NCI-H2227 (cell line): Measurements from ENCODE around the gene CHD9.
A peak's percentile ranks its signal among the peaks of the same experiment; 100 is the strongest.

ENCODE experiments used
- DNase-seq: peaks from one replicate; lab custom pipeline; 2025; ENCODE audit not compliant: unreplicated experiment; lab: John Stamatoyannopoulos, UW

The CHD9 gene

DNA sequence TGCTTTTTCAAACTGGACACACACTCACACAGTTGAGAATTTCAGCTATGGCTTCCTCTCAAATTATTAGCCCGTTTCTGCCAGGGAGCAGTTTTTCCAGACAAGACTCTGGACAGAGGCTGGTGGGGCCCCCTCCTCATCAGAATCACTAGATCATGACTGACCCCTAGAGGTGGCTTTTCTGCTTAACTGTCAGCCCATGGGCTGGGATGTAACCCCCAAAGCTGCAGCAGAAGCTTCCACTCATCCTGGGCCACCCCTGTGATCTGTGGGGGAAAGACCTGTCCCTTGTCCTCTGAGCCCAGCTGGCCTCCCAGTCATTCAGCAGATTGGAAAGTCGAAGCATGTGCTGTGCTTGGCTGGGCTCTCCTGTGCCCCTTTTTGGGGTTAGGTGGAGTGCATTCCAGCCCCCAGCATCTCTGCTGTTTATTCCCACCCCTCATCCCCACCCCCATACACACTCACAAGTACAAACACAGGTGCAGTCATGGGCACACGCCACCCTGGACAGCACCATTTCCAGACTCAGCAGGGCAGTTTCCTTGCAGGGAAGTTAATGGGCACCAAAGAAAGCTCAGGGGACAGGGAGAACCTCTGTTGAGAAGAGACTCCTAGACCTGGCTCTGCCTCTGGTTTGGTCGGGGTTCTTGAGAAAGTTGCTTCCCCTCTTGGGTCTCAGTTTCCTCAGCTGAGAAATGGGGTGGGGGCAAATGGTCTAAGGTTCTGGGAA lies 301.9 kb downstream of the CHD9 start:
- no peak for DNase-seq

- DNase-seq: no peak
Observed at GRCh38 chr16:53357208-53357586, 302.4 kb downstream of the CHD9 start.

DNA sequence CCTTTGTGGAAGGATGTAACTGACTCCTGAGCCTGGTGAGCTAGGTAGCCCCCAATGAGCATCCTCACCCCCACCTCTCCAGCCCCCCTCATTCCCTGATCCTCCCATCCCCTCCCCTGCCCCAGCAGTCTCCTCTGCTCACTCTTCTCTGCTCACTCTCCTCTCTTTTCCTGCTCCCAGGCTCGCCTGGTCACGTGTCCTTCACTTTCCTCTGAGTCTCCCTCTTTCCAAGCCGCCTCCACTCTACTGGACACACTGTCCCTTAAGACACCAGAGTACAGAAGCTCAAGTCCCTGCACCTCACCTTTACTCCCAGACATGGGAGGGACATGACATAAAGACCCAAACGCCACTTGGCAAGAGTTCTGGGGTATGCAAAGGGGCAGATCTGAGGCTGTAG lies 303.2 kb downstream of the CHD9 start:
- no peak for DNase-seq

DNA sequence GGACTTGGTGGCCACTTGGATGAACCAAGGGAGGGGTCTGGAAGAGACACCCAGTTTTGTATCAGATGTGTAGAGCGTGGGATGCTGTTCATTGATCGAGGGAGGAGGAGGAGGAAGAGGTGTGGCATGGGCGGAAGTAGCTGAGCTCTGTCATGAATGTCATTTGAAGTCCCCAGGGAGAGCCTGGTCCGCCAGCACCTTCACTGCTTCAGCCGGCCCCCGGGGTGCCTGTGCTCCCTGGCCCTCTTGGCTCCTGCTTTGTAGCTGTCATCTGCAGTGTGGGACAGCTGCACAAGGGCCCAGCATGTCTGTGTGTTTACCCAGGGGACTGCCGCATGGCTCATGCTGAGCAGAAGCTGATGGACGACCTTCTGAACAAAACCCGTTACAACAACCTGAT lies 304.1 kb downstream of the CHD9 start:
- no peak for DNase-seq

DNA sequence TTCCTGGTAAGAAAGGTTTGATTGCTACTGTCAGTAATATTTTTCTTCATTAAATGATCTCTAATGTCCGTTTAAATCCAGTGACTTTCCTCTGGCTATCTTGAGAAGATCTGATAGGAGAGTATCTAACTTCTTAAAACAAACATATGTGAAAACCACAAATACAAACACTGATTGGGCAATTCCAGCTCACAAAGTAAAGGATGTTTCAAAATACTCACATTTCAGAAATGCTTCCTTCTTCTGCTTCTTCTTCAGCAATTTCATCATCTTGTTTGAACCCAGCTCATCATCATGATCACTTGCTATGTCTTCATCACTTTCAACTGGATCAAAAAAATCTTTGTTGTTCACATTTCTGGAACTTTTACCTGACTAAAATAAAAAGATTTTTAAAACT lies 315.1 kb downstream of the CHD9 start:
- no peak for DNase-seq

DNA sequence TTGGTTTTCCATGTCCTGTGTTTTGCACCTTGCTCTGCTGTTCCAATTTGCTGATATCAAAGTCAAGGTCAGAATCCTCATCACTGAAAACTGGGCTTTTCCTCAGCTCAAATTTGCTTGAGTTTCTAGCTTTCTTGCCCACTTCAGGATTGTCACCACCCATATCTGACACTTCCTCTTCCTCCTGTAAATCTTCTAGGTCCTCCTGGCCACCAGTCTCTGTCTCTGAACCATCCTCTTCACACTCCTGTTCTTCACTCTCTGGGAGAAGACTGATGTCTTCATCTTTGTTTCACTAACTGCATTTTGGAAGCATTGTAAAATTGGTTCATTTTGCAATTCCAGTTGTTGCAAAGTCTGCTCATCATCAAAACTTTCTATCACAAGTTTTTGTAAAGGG lies 316.0 kb downstream of the CHD9 start:
- no peak for DNase-seq

GRCh38 chr16:53372992-53373871 lies 318.4 kb downstream of the CHD9 start:
- peak; percentile 18 for DNase-seq

DNA sequence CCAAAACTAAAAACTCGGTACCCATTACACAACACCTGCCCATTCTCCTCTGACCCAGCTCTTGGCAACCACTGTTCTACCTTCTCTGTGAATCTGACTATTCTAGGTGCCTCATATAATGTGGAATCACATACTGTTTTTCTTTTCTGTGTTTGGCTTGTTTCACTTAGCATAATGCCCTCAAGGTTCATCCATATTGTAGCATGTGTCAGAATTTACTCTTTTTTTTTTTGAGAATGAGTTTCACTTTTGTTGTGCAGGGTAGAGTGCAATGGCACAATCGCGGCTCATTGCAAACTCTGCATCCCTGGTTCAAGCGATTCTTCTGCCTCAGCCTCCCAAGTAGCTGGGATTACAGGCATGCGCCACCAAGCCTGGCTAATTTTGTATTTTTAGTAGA lies 320.0 kb downstream of the CHD9 start:
- no peak for DNase-seq

DNA sequence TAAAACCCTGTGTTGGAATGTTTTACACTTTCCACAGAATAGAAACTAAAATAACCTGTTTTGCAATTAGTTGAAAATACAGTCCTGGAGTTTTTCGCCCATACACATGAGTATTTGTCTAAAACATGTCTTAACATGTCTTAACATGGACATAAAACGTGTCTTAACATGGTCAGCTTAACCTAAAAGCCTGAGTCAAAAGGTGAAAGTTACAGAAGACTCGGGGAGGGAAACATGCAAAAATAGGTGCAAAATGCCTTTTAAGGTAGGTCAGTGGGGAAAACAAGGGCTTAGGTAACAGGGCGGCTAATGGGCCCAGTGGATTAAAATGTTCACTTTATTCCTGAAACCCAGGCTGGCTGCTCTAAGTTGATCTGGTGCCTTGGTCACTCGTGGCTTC lies 323.3 kb downstream of the CHD9 start:
- DNase-seq: no peak
